Breast epithelium (tissue), 3 donors: ENCODE results near the gene GLIS1.

ENCODE experiments used
- POLR2A ChIP-seq: fragments of 450-650 bp; IDR thresholded peaks from one replicate; pipeline ENCODE4 v1.6.1; 2016; ENCODE audit warnings: antibody characterized with exemption, mild to moderate bottlenecking, moderate library complexity
- TF ChIP-seq, protein P1 (sequence below), 3 donors: fragments of 450-650 bp; IDR thresholded peaks; one replicate each; pipeline ENCODE4 v1.5.1; 2016 to 2017; ENCODE audit warnings: antibody characterized with exemption in 3 of 3, mild to moderate bottlenecking in 3 of 3, moderate library complexity in 3 of 3

DNA sequence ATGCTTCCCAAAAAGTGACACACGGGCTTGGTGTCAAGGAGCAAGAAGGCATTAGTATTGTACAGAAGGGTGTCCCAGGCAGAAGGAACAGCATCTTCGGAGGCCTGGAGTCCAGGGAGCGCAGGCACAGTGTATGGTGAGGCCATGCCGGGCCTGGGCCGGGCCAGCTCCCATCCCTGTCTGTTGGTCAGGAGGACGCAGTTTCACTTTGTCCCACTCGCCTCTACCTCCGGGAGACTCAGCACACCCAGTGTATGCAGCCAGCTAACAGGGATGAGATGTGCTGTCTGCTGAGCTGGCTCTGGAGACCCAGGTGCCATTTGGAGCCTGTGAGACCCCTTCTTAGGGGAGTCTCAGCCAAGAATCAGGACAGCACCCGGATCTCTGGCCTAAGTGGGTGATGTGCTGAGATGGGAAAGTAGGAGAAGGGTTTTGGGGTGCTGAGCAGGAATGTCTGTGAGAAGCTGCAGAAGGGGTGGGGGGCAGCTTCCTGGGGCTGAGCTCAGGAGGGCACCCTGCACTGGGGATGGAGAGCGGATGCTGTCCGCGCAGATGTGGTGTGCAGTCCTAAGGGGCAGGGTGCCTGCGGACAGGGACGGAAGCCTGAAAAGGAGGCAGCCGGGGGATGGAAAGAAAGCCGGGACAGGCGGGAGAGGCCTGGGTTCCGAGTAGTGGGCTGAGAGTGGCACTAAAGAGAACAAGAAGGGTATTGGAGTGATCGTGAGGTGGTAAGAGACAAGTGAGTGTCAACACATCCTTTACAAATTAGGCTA is 254.1 kb downstream of the GLIS1 start:
- TF ChIP-seq POLR2A = no peak
- TF ChIP-seq, protein P1, sequence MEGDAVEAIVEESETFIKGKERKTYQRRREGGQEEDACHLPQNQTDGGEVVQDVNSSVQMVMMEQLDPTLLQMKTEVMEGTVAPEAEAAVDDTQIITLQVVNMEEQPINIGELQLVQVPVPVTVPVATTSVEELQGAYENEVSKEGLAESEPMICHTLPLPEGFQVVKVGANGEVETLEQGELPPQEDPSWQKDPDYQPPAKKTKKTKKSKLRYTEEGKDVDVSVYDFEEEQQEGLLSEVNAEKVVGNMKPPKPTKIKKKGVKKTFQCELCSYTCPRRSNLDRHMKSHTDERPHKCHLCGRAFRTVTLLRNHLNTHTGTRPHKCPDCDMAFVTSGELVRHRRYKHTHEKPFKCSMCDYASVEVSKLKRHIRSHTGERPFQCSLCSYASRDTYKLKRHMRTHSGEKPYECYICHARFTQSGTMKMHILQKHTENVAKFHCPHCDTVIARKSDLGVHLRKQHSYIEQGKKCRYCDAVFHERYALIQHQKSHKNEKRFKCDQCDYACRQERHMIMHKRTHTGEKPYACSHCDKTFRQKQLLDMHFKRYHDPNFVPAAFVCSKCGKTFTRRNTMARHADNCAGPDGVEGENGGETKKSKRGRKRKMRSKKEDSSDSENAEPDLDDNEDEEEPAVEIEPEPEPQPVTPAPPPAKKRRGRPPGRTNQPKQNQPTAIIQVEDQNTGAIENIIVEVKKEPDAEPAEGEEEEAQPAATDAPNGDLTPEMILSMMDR (IDR thresholded peaks at IDR 0.05) = no peak
